Measurements from ENCODE around the gene BRAF.

- TF ChIP-seq, protein P1, sequence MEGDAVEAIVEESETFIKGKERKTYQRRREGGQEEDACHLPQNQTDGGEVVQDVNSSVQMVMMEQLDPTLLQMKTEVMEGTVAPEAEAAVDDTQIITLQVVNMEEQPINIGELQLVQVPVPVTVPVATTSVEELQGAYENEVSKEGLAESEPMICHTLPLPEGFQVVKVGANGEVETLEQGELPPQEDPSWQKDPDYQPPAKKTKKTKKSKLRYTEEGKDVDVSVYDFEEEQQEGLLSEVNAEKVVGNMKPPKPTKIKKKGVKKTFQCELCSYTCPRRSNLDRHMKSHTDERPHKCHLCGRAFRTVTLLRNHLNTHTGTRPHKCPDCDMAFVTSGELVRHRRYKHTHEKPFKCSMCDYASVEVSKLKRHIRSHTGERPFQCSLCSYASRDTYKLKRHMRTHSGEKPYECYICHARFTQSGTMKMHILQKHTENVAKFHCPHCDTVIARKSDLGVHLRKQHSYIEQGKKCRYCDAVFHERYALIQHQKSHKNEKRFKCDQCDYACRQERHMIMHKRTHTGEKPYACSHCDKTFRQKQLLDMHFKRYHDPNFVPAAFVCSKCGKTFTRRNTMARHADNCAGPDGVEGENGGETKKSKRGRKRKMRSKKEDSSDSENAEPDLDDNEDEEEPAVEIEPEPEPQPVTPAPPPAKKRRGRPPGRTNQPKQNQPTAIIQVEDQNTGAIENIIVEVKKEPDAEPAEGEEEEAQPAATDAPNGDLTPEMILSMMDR (IDR thresholded peaks at IDR 0.05): no peak
- TF ChIP-seq POLR2A (IDR thresholded peaks at IDR 0.05) (no peak), EP300 (IDR thresholded peaks at IDR 0.05) (no peak)
Observed at GRCh38 chr7:140903741-140904480, 20.8 kb downstream of the BRAF start.

All from tibial nerve (tissue), 4 donors.